Adrenal gland (tissue), 12 donors: ENCODE data around the gene THSD4. TPM values are rescaled to one million over a fixed set of nuclear protein-coding genes. Genes with fewer than 3 reads are reported as not detected.

ENCODE experiments used
- DNase-seq, 7 donors: peaks; one replicate each; pipeline ENCODE4 v3.0.0-alpha.2; 2019 to 2020
- H3K27ac ChIP-seq, 5 donors: fragments of 200-600 bp; sonication (generic) in 4 of 5; 1 replicate in 3 of 5; 2 replicates in 2 of 5; pipeline versions ENCODE4 v1.5.1 to v1.8.0; 2016 to 2020; ENCODE audit warnings: mild to moderate bottlenecking in 1 of 5
- H3K27me3 ChIP-seq: fragments of 200-600 bp; 2 replicates; pipeline ENCODE4 v1.8.0; 2021
- H3K36me3 ChIP-seq, 2 donors: fragments of 200-600 bp; replicated peaks in 1 of 2; 1 replicate in 1 of 2; 2 replicates in 1 of 2; pipeline versions ENCODE4 v1.5.1 to v1.8.0; 2018 to 2022
- H3K4me1 ChIP-seq, 2 donors: fragments of 200-600 bp; replicated peaks in 1 of 2; 1 replicate in 1 of 2; 2 replicates in 1 of 2; pipeline versions ENCODE4 v1.5.1 to v1.8.0; 2018 to 2021
- H3K4me3 ChIP-seq, 4 donors: fragments of 200-600 bp; sonication (generic) in 3 of 4; one replicate each; pipeline ENCODE4 v1.5.1; 2016 to 2018
- H3K9me3 ChIP-seq, 3 donors: fragments of 200-600 bp; sonication (generic) in 1 of 3; replicated peaks in 1 of 3; 1 replicate in 2 of 3; 2 replicates in 1 of 3; pipeline versions ENCODE4 v1.5.1 to v1.8.0; 2016 to 2021
- POLR2A ChIP-seq, 2 donors: fragments of 450-650 bp; IDR thresholded peaks; one replicate each; pipeline ENCODE4 v1.6.1; 2017; ENCODE audit warnings: antibody characterized with exemption in 2 of 2, mild to moderate bottlenecking in 2 of 2, moderate library complexity in 1 of 2
- WGBS, 4 donors: extraction: QIAGEN DNeasy Blood & Tissue Kit in 2 of 4; methylation state at CpG; one replicate each; pipeline versions ENCODE4 v1.1.5 to v1.1.7; 2013 to 2017; 5-methylcytosine and 5-hydroxymethylcytosine counted together
- intact Hi-C, 2 donors: fragments of 100-400 bp; cut with DNase I; formaldehyde crosslinking; loops; one replicate each; pipeline versions ENCODE4 v1.14.1 to v1.15.0; 2022 to 2023
- polyA plus RNA-seq, 3 donors: library from polyadenylated mRNA; stranded (reverse); fragments of 200-250 nt in 2 of 3; fragments of 350-450 nt in 1 of 3; fragmentation: Illumina TruSeq in 1 of 3; extraction: RNeasy Lipid Tissue Mini Kit (QIAGEN cat#74804) in 1 of 3; gene quantifications; one replicate each; pipeline ENCODE4 v1.2.3, GENCODE V29; 2013 to 2014
- total RNA-seq, 9 donors: library from RNA; depleted of rRNA in 4 of 9; stranded (reverse); fragments of >200 nt in 4 of 9; fragments of 120-200 nt in 1 of 9; fragmentation: NEBNext Ultra II Directional in 1 of 9; extraction: Animal tissue kit (Norgen Biotek cat#: 25700) in 1 of 9; gene quantifications; one replicate each; pipeline versions ENCODE4 v1.1.0 to v1.2.4, GENCODE V29; 2013 to 2023
- TF ChIP-seq, protein P1 (sequence below), 6 experiments: fragments of 450-650 bp in 4 of 6; fragments of 200-600 bp in 2 of 6; sonication (generic) in 1 of 6; IDR thresholded peaks; 1 replicate in 5 of 6; 2 replicates in 1 of 6; pipeline versions ENCODE4 v1.5.1 to v1.8.0; 2016 to 2021; ENCODE audit warnings: antibody characterized with exemption in 6 of 6, mild to moderate bottlenecking in 2 of 6, moderate library complexity in 1 of 6
- donor health status: healthy with polysubstance abuse.
- donor health status: Bipolar disorder and iron deficiency.
- donor health status: DM: yes; HTN: yes; CAD: no.
- donor health status: DM: no; HTN: no; CAD: no.
- donor health status: DM: no; HTN: no; CAD: no.
- donor health status: DM: yes; HTN: yes; CAD: no.

THSD4 gene
- total and polyA plus RNA-seq, 12 donors, result 5.3 to 53.2 (median 23.2) TPM

- no peak overlapping the region for H3K4me3 ChIP-seq
- TF ChIP-seq, protein P1, sequence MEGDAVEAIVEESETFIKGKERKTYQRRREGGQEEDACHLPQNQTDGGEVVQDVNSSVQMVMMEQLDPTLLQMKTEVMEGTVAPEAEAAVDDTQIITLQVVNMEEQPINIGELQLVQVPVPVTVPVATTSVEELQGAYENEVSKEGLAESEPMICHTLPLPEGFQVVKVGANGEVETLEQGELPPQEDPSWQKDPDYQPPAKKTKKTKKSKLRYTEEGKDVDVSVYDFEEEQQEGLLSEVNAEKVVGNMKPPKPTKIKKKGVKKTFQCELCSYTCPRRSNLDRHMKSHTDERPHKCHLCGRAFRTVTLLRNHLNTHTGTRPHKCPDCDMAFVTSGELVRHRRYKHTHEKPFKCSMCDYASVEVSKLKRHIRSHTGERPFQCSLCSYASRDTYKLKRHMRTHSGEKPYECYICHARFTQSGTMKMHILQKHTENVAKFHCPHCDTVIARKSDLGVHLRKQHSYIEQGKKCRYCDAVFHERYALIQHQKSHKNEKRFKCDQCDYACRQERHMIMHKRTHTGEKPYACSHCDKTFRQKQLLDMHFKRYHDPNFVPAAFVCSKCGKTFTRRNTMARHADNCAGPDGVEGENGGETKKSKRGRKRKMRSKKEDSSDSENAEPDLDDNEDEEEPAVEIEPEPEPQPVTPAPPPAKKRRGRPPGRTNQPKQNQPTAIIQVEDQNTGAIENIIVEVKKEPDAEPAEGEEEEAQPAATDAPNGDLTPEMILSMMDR (IDR thresholded peaks at IDR 0.05), result no peak
- no peak for TF ChIP-seq POLR2A (IDR thresholded peaks at IDR 0.05)
- WGBS, 4 donors, result 91 to 95% (median 92%) methylated on average over 6 of the region's 6 CpGs
- no peak overlapping the region for H3K27ac ChIP-seq
- H3K4me1 ChIP-seq, result peaks cover 20 to 23% of the 10 kb centered on the region in 2 donors
- no peaks in the 10 kb centered on the region for H3K36me3 ChIP-seq
- DNase-seq, result no peak
- intact Hi-C loops, result no loop called here
- H3K27me3 ChIP-seq, result no peaks in the 10 kb centered on the region
- no peaks in the 10 kb centered on the region for H3K9me3 ChIP-seq
Observed at GRCh38 chr15:71148048-71148447, 32.8 kb downstream of the THSD4 start.

DNA sequence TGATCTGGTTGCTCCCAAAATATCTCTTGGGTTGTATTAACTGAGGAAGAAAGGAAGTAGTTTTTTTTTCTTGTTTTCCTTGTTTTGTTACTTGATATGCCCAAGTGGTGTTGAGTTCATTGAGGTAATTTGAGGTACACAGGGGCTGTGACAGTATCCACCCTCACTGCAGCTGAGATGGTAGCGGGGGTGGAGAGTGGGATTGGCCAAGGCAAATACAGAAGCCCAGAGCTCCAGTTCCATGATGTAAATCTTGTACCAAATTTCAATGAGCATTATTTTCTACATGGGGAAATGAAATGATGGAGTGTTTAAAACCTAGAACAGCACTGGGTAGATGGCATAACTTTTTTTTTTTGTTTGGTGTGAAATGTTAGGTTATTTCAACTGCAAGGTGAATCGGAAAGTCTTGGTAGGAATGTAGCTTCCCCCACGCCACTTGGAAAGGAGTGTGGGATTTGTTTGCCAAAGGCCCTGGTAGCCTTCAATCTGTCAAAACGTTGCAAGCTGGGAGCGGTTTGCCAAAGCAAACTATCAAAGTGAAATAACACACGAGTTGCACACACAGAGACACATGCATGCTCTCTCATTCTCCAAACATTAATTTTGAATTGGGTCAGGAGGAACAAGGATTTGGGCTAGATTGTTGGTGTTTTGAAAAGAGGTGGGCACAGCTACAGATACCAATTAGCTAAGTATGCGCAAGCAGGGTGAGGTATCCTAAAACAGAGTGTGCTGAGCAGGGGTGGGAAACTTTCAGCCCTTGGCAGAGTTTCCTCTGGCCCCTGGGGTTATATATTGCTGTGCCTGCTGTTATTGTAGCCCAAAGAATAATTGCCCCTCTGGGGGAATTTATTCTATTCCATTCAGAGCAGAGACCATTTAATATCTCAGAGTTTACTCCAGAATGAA, 34.6 kb downstream of the THSD4 start:
- TF ChIP-seq, protein P1 (IDR thresholded peaks at IDR 0.05), result no peak
- no peak for TF ChIP-seq POLR2A (IDR thresholded peaks at IDR 0.05)
- peak overlapping the region in 2 of 5 donors; percentile 18 to 36 for H3K27ac ChIP-seq
- H3K4me1 ChIP-seq, result peaks cover 7 to 15% of the 10 kb centered on the region in 2 donors
- H3K9me3 ChIP-seq, result no peaks in the 10 kb centered on the region
- peak in 5 of 7 donors; percentile 28 to 71 (median 61) for DNase-seq
- no peak overlapping the region for H3K4me3 ChIP-seq
- no peaks in the 10 kb centered on the region for H3K36me3 ChIP-seq
- intact Hi-C loops, result no loop called here
- no peaks in the 10 kb centered on the region for H3K27me3 ChIP-seq
- WGBS, 4 donors, result 35 to 45% (median 37%) methylated on average over 7 of the region's 7 CpGs

DNA sequence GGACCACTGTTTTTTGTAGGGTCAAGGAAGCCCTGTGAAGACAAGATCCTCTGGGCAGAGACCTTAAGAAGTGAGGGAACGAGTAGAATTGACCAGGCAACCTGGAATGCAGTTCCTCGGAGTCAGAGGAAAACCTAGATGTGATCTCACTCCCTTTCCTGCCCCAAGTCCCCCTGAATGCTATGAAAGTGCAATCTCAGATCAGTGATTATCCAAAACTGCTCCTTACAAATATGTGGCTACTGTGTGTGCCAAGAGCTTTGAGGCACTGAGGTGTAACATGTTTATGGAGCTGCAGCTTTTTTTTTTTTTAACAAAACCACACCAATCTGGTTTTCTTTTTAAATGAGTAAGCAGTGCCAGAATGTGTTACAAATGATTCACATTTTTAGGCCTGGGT, 35.8 kb downstream of the THSD4 start:
- H3K4me3 ChIP-seq, result no peak overlapping the region
- H3K9me3 ChIP-seq, result no peaks in the 10 kb centered on the region
- no peaks in the 10 kb centered on the region for H3K36me3 ChIP-seq
- no peak for DNase-seq
- TF ChIP-seq, protein P1 (IDR thresholded peaks at IDR 0.05), result no peak
- TF ChIP-seq POLR2A (IDR thresholded peaks at IDR 0.05), result no peak
- no peaks in the 10 kb centered on the region for H3K27me3 ChIP-seq
- H3K27ac ChIP-seq, result no peak overlapping the region
- intact Hi-C loops, result no loop called here
- peaks cover 7 to 15% of the 10 kb centered on the region in 2 donors for H3K4me1 ChIP-seq
- 61 to 81% (median 75%) methylated on average over 2 of the region's 2 CpGs for WGBS, 4 donors

- WGBS, 4 donors, result 79 to 86% (median 79%) methylated on average over 7 of the region's 7 CpGs
- H3K27me3 ChIP-seq, result no peaks in the 10 kb centered on the region
- peaks cover 7 to 15% of the 10 kb centered on the region in 2 donors for H3K4me1 ChIP-seq
- H3K27ac ChIP-seq, result no peak overlapping the region
- H3K9me3 ChIP-seq, result no peaks in the 10 kb centered on the region
- DNase-seq, result peak in 3 of 7 donors; percentile 44 to 61 (median 57)
- H3K4me3 ChIP-seq, result no peak overlapping the region
- TF ChIP-seq POLR2A (IDR thresholded peaks at IDR 0.05), result no peak
- TF ChIP-seq, protein P1 (IDR thresholded peaks at IDR 0.05), result no peak
- no peaks in the 10 kb centered on the region for H3K36me3 ChIP-seq
- intact Hi-C loops, result no loop called here
Observed at GRCh38 chr15:71152542-71152941, 37.3 kb downstream of the THSD4 start.
